Measurements from ENCODE around the gene MAPK8IP3.

MAPK8IP3 gene

DNA sequence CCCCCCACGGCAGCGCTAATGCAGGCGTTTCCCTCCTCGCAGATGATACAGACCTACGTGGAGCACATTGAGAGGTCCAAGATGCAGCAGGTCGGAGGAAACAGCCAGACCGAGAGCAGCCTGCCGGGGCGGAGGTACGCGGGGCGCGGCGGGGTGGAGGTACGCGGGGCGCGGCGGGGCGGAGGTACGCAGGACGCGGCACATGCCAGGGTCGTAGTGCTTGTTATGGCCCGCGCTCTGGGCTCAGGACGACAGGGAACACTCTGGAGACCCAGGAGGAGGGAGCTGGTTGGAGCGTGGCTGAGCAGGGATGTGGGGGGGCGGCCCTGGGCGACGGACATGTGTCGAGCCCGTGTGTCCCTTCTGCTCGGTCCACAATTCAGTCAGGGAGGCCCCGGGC, 23.4 kb downstream of the MAPK8IP3 start:
- Histone ChIP-seq H3K27me3 (ENCODE audit: insufficient read depth, poor library complexity, severe bottlenecking) (no peaks in the 10 kb centered on the region), H3K4me3 (replicated peaks; ENCODE audit: insufficient read depth, low read length) (no peak overlapping the region), H3K27ac (replicated peaks) (no peak overlapping the region)
- TF ChIP-seq, protein P1, sequence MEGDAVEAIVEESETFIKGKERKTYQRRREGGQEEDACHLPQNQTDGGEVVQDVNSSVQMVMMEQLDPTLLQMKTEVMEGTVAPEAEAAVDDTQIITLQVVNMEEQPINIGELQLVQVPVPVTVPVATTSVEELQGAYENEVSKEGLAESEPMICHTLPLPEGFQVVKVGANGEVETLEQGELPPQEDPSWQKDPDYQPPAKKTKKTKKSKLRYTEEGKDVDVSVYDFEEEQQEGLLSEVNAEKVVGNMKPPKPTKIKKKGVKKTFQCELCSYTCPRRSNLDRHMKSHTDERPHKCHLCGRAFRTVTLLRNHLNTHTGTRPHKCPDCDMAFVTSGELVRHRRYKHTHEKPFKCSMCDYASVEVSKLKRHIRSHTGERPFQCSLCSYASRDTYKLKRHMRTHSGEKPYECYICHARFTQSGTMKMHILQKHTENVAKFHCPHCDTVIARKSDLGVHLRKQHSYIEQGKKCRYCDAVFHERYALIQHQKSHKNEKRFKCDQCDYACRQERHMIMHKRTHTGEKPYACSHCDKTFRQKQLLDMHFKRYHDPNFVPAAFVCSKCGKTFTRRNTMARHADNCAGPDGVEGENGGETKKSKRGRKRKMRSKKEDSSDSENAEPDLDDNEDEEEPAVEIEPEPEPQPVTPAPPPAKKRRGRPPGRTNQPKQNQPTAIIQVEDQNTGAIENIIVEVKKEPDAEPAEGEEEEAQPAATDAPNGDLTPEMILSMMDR (IDR thresholded peaks at IDR 0.05; ENCODE audit: insufficient read depth, low read length) = no peak
- TF ChIP-seq GABPA (IDR thresholded peaks at IDR 0.05; ENCODE audit: low read depth) (no peak), POLR2AphosphoS5 (IDR thresholded peaks at IDR 0.05; ENCODE audit: low read depth) (no peak), SPI1 (IDR thresholded peaks at IDR 0.05; ENCODE audit: borderline replicate concordance, low read depth) (no peak)
- TF ChIP-seq, protein P2, sequence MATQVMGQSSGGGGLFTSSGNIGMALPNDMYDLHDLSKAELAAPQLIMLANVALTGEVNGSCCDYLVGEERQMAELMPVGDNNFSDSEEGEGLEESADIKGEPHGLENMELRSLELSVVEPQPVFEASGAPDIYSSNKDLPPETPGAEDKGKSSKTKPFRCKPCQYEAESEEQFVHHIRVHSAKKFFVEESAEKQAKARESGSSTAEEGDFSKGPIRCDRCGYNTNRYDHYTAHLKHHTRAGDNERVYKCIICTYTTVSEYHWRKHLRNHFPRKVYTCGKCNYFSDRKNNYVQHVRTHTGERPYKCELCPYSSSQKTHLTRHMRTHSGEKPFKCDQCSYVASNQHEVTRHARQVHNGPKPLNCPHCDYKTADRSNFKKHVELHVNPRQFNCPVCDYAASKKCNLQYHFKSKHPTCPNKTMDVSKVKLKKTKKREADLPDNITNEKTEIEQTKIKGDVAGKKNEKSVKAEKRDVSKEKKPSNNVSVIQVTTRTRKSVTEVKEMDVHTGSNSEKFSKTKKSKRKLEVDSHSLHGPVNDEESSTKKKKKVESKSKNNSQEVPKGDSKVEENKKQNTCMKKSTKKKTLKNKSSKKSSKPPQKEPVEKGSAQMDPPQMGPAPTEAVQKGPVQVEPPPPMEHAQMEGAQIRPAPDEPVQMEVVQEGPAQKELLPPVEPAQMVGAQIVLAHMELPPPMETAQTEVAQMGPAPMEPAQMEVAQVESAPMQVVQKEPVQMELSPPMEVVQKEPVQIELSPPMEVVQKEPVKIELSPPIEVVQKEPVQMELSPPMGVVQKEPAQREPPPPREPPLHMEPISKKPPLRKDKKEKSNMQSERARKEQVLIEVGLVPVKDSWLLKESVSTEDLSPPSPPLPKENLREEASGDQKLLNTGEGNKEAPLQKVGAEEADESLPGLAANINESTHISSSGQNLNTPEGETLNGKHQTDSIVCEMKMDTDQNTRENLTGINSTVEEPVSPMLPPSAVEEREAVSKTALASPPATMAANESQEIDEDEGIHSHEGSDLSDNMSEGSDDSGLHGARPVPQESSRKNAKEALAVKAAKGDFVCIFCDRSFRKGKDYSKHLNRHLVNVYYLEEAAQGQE (IDR thresholded peaks at IDR 0.05; ENCODE audit: insufficient replicate concordance, low read depth) = no peak
- no peak for DNase-seq (ENCODE audit: low read depth in 1 of 2, low spot score in 1 of 2)

DNA sequence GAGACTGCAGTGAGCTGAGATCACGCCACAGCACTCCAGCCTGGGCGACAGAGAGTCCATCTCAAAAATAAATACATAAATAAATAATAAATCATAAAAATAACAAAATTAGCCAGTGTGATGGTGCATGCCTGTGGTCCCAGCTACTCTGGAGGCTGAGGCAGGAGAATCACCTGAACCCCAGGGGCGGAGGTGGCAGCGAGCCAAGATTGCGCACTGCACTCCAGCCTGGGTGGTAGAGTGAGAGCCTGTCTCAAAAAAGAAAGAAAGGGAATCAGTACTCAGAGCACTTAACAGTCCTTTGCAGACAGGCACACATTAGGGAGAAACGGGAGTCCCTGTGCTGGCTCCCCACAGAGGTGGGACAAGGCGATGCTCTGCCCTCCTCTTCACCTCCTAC, 25.1 kb downstream of the MAPK8IP3 start:
- DNase-seq (ENCODE audit: low read depth in 1 of 2, low spot score in 1 of 2) = no peak
- no peak overlapping the region for H3K4me3 ChIP-seq (replicated peaks; ENCODE audit: insufficient read depth, low read length)
- TF ChIP-seq, protein P1 (IDR thresholded peaks at IDR 0.05; ENCODE audit: insufficient read depth, low read length) = no peak
- TF ChIP-seq, protein P2 (IDR thresholded peaks at IDR 0.05; ENCODE audit: insufficient replicate concordance, low read depth) = no peak
- TF ChIP-seq SPI1 (IDR thresholded peaks at IDR 0.05; ENCODE audit: borderline replicate concordance, low read depth) = no peak
- no peak for TF ChIP-seq GABPA (IDR thresholded peaks at IDR 0.05; ENCODE audit: low read depth)
- no peak for TF ChIP-seq POLR2AphosphoS5 (IDR thresholded peaks at IDR 0.05; ENCODE audit: low read depth)
- H3K27ac ChIP-seq (replicated peaks) = no peak overlapping the region
- no peaks in the 10 kb centered on the region for H3K27me3 ChIP-seq (ENCODE audit: insufficient read depth, poor library complexity, severe bottlenecking)

DNA sequence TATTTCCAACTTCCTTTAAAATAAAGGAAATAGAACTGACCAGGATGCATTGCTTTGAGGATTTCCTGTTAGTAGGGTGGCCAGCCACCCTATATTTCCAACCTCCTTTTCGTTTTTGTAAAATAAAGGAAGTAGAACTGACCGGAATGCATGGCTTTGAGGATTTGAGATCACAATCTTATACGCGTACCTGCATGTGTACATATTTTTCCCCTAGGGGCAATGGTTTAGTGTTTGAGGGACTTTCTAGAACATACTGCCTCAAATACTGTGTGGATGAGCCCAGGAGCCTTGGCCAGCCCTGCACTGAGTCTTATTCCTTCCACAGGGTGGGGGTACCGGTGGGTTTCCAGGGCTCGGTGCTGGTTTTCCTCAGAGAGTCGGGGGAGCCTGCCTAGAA, 25.6 kb downstream of the MAPK8IP3 start:
- TF ChIP-seq GABPA (IDR thresholded peaks at IDR 0.05; ENCODE audit: low read depth) = no peak
- no peak for TF ChIP-seq POLR2AphosphoS5 (IDR thresholded peaks at IDR 0.05; ENCODE audit: low read depth)
- TF ChIP-seq SPI1 (IDR thresholded peaks at IDR 0.05; ENCODE audit: borderline replicate concordance, low read depth) = no peak
- TF ChIP-seq, protein P2 (IDR thresholded peaks at IDR 0.05; ENCODE audit: insufficient replicate concordance, low read depth) = no peak
- TF ChIP-seq, protein P1 (IDR thresholded peaks at IDR 0.05; ENCODE audit: insufficient read depth, low read length) = no peak
- Histone ChIP-seq H3K4me3 (replicated peaks; ENCODE audit: insufficient read depth, low read length) (no peak overlapping the region), H3K27me3 (ENCODE audit: insufficient read depth, poor library complexity, severe bottlenecking) (no peaks in the 10 kb centered on the region), H3K27ac (replicated peaks) (no peak overlapping the region)
- DNase-seq (ENCODE audit: low read depth in 1 of 2, low spot score in 1 of 2) = no peak
